K562 (cell line): ENCODE results near the gene WFDC11.

ENCODE experiments used
- FOXM1 ChIP-seq, 2 experiments: fragments of 450-650 bp in 1 of 2; sonication (generic) in 1 of 2; formaldehyde crosslinking in 1 of 2; IDR thresholded peaks; 2 replicates each; pipeline versions ENCODE4 v1.6.1 to v1.9.0; 2017 to 2022; ENCODE audit warnings: low read depth in 2 of 2, mild to moderate bottlenecking in 2 of 2, missing genetic modification reagents in 1 of 2, moderate library complexity in 1 of 2
- HMG20A ChIP-seq: fragments of 450-650 bp; formaldehyde crosslinking; conservative IDR thresholded peaks from 2 replicates; pipeline ENCODE4 v1.4.0; 2020; ENCODE audit warnings: mild to moderate bottlenecking, mixed read lengths
- NFIX ChIP-seq: fragments of 250-450 bp; sonication (Bioruptor Pico); IDR thresholded peaks from 2 replicates; pipeline ENCODE4 v1.4.0; 2020; ENCODE audit warnings: low read depth, mild to moderate bottlenecking, moderate library complexity
- SMAD4 ChIP-seq: fragments of 250-450 bp; sonication (Bioruptor Pico); conservative IDR thresholded peaks from 2 replicates; pipeline ENCODE4 v1.8.0; 2021; ENCODE audit warnings: inconsistent platforms, mild to moderate bottlenecking, moderate library complexity
- TCF7L2 ChIP-seq: fragments of 150-350 bp; IDR thresholded peaks from 2 replicates; pipeline ENCODE4 v1.6.1; 2016; ENCODE audit warnings: low read depth, mild to moderate bottlenecking, low read length, moderate library complexity
- TGIF2 ChIP-seq: sonication (generic); formaldehyde crosslinking; IDR thresholded peaks from 2 replicates; pipeline ENCODE4 v1.8.1; 2022; ENCODE audit warnings: mild to moderate bottlenecking, missing genetic modification reagents, moderate library complexity
- ZNF239 ChIP-seq: fragments of 250-450 bp; sonication (Bioruptor Pico); IDR thresholded peaks from 2 replicates; pipeline ENCODE4 v1.4.0; 2020; ENCODE audit warnings: mild to moderate bottlenecking
- TF ChIP-seq, protein P1 (sequence below), 3 experiments: IDR thresholded peaks in 2 of 3; conservative IDR thresholded peaks in 1 of 3; 2 replicates each; pipeline ENCODE4 v1.5.1; 2011 to 2012; ENCODE audit warnings: low read length in 3 of 3, mild to moderate bottlenecking in 3 of 3, control low read depth in 2 of 3, improper control_type of control experiment in 1 of 3, inconsistent platforms in 1 of 3, low read depth in 1 of 3, mixed read lengths in 1 of 3, moderate library complexity in 1 of 3; ENCODE audit not compliant: insufficient read depth in 2 of 3

- TF ChIP-seq, protein P1, sequence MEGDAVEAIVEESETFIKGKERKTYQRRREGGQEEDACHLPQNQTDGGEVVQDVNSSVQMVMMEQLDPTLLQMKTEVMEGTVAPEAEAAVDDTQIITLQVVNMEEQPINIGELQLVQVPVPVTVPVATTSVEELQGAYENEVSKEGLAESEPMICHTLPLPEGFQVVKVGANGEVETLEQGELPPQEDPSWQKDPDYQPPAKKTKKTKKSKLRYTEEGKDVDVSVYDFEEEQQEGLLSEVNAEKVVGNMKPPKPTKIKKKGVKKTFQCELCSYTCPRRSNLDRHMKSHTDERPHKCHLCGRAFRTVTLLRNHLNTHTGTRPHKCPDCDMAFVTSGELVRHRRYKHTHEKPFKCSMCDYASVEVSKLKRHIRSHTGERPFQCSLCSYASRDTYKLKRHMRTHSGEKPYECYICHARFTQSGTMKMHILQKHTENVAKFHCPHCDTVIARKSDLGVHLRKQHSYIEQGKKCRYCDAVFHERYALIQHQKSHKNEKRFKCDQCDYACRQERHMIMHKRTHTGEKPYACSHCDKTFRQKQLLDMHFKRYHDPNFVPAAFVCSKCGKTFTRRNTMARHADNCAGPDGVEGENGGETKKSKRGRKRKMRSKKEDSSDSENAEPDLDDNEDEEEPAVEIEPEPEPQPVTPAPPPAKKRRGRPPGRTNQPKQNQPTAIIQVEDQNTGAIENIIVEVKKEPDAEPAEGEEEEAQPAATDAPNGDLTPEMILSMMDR (IDR thresholded peaks at IDR 0.05 in 2 of 3, conservative IDR thresholded peaks at IDR 0.05 in 1 of 3; ENCODE audit: insufficient read depth in 2 of 3, low read depth in 1 of 3, low read length in 3 of 3) = no peak
- TF ChIP-seq HMG20A (CRISPR knock-in tag) (no peak), NFIX (CRISPR knock-in tag) (no peak), ZNF239 (CRISPR knock-in tag) (no peak), FOXM1 (IDR thresholded peaks at IDR 0.05; ENCODE audit: low read depth) (no peak), FOXM1 (CRISPR knock-in tag; IDR thresholded peaks at IDR 0.05; ENCODE audit: low read depth) (no peak), TCF7L2 (no peak), SMAD4 (CRISPR knock-in tag) (no peak), TGIF2 (no peak)
These were observed 52.4 kb downstream of the WFDC11 start for GRCh38 chr20:45617591-45617990.
